Pons (tissue), 1 donor: ENCODE data around the gene C8B.

Experiments used
- DNase-seq: peaks from one replicate; pipeline ENCODE4 v3.0.0-alpha.2; 2016; ENCODE audit warnings: low spot score

Gene C8B

GRCh38 chr1:56965916-56966697 is at the start of gene C8B:
Gene C8B, minus strand, starts transcription at chr1:56966015. Its CDS starts 67 bp downstream, at chr1:56965948.
- DNase-seq, result no peak

GRCh38 chr1:57015071-57015470 is 49.3 kb upstream of the C8B start:
- no peak for DNase-seq

- no peak for DNase-seq
Observed at GRCh38 chr1:57013522-57013921, 47.7 kb upstream of the C8B start.

- no peak for DNase-seq
Observed at GRCh38 chr1:57012315-57012714, 46.5 kb upstream of the C8B start.

- no peak for DNase-seq
Observed at GRCh38 chr1:57010511-57010910, 44.7 kb upstream of the C8B start.

- no peak for DNase-seq
Observed at GRCh38 chr1:57007948-57008347, 42.1 kb upstream of the C8B start.

- DNase-seq, result no peak
Observed at GRCh38 chr1:57007472-57007871, 41.7 kb upstream of the C8B start.

- no peak for DNase-seq
Observed at GRCh38 chr1:57003398-57004139, 37.8 kb upstream of the C8B start.

- no peak for DNase-seq
Observed at GRCh38 chr1:56995414-56996100, 29.7 kb upstream of the C8B start.

GRCh38 chr1:56993475-56993874 is 27.7 kb upstream of the C8B start:
- no peak for DNase-seq

- no peak for DNase-seq
Observed at GRCh38 chr1:56992318-56993125, 26.7 kb upstream of the C8B start.

GRCh38 chr1:56991576-56991975 is 25.8 kb upstream of the C8B start:
- DNase-seq, result no peak

GRCh38 chr1:56986397-56986796 is 20.6 kb upstream of the C8B start:
- no peak for DNase-seq

- DNase-seq, result no peak
Observed at GRCh38 chr1:56985857-56986256, 20.0 kb upstream of the C8B start.

GRCh38 chr1:56983484-56983883 is 17.7 kb upstream of the C8B start:
- no peak for DNase-seq

- DNase-seq, result no peak
Observed at GRCh38 chr1:56979986-56980755, 14.4 kb upstream of the C8B start.

GRCh38 chr1:56978819-56979218 is 13.0 kb upstream of the C8B start:
- no peak for DNase-seq

GRCh38 chr1:56977910-56978309 is 12.1 kb upstream of the C8B start:
- no peak for DNase-seq

GRCh38 chr1:56975446-56975845 is 9.6 kb upstream of the C8B start:
- no peak for DNase-seq

- no peak for DNase-seq
Observed at GRCh38 chr1:56973923-56974742, 8.3 kb upstream of the C8B start.
